GM15510 (cell line): Measurements from ENCODE around the gene WBP1.

ENCODE experiments used
- POLR2A ChIP-seq: IDR thresholded peaks from 3 replicates; pipeline ENCODE4 v1.6.1; 2011; ENCODE audit warnings: borderline replicate concordance; ENCODE audit not compliant: insufficient read length; ENCODE audit errors: extremely low read depth

Gene WBP1

GRCh38 chr2:74440378-74441169 lies 17.7 kb upstream of the WBP1 start:
- TF ChIP-seq POLR2A: peak; percentile 52

- no peak for TF ChIP-seq POLR2A
Observed at GRCh38 chr2:74441170-74441689, 17.0 kb upstream of the WBP1 start.

- TF ChIP-seq POLR2A: peak; percentile 35
Observed at GRCh38 chr2:74441690-74442482, 16.4 kb upstream of the WBP1 start, which contains the start of gene RTKN. TSS of gene RTKN (minus strand) at chr2:74441937. CDS start at chr2:74441816, 121 bp downstream.

GRCh38 chr2:74444498-74445318 lies 13.5 kb upstream of the WBP1 start:
- no peak for TF ChIP-seq POLR2A

- no peak for TF ChIP-seq POLR2A
Observed at GRCh38 chr2:74447230-74447999, 10.8 kb upstream of the WBP1 start.

- TF ChIP-seq POLR2A: no peak
Observed at GRCh38 chr2:74448771-74449170, 9.5 kb upstream of the WBP1 start.

- no peak for TF ChIP-seq POLR2A
Observed at GRCh38 chr2:74450570-74451190, 7.6 kb upstream of the WBP1 start.

GRCh38 chr2:74454654-74455511 lies 3.4 kb upstream of the WBP1 start, which contains the start of gene INO80B:
TSS of gene INO80B (plus strand) at chr2:74455087. CDS start at chr2:74455117, 30 bp downstream.
- peak; percentile 52 for TF ChIP-seq POLR2A

- TF ChIP-seq POLR2A: no peak
Observed at GRCh38 chr2:74457129-74457548, 1.1 kb upstream of the WBP1 start.

GRCh38 chr2:74457549-74458131 lies 598 bp upstream of the WBP1 start:
- TF ChIP-seq POLR2A: peak; percentile 68

- TF ChIP-seq POLR2A: no peak
Observed at GRCh38 chr2:74458938-74459363, 713 bp downstream of the WBP1 start.

GRCh38 chr2:74461187-74462053 lies 3.2 kb downstream of the WBP1 start:
- TF ChIP-seq POLR2A: peak; percentile 27
